ENCODE results near the gene HSPA1L.

DNA sequence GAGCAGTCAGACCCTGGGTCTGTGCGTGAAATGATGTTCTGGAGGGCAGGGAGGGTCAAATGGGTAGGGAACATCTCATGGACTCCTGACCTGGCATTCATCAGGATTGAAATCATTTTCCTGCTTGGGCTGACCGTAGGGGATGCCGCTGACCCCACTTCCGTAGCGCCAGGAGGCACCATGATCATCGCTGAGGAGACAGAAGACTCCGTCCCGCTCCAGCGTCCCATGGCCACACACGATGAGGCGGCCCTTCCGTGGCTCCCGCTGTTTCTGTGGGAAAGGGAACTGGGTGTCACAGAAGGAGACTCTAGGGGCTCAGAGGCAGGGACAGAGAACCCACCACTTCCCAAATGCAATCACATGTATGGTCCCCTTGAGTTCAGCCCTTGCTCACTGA is 45.3 kb upstream of the HSPA1L start:
- TF ChIP-seq, protein P1, sequence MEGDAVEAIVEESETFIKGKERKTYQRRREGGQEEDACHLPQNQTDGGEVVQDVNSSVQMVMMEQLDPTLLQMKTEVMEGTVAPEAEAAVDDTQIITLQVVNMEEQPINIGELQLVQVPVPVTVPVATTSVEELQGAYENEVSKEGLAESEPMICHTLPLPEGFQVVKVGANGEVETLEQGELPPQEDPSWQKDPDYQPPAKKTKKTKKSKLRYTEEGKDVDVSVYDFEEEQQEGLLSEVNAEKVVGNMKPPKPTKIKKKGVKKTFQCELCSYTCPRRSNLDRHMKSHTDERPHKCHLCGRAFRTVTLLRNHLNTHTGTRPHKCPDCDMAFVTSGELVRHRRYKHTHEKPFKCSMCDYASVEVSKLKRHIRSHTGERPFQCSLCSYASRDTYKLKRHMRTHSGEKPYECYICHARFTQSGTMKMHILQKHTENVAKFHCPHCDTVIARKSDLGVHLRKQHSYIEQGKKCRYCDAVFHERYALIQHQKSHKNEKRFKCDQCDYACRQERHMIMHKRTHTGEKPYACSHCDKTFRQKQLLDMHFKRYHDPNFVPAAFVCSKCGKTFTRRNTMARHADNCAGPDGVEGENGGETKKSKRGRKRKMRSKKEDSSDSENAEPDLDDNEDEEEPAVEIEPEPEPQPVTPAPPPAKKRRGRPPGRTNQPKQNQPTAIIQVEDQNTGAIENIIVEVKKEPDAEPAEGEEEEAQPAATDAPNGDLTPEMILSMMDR (IDR thresholded peaks at IDR 0.05; ENCODE audit: low read length) = no peak
- no peak for TF ChIP-seq EZH2 (IDR thresholded peaks at IDR 0.05; ENCODE audit: borderline replicate concordance, low read length)
